Stimulated activated CD8-positive, alpha-beta memory T cell treated with anti-CD3 and anti-CD28 coated beads, Interleukin-15, amount 100 ng/mL, for 24 hours (primary cell): ENCODE measurements around the gene HAS3.

ENCODE experiments used
- DNase-seq: peaks from one replicate; pipeline ENCODE4 v3.0.0-alpha.2; 2020; ENCODE audit warnings: low read depth

Gene HAS3

DNA sequence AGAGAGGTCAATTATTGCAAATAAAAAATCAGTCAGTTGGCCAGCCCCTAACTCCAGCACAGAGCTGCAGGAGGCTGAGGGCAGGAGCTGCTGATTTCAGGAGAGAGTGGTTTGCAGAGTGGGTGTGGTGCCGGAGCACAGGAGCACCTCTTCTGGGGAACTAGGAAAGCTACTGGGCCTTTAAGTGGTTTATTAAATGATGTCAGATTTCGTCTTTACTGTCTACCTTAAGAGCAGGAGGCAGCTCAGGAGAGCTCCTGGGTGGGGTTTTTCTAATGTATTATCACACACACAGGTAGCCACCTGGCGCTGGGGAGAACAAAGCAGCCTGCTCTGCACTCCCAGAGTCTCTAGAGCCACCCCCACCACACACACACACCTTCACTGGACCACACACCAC lies 11.5 kb upstream of the HAS3 start:
- DNase-seq = no peak

DNA sequence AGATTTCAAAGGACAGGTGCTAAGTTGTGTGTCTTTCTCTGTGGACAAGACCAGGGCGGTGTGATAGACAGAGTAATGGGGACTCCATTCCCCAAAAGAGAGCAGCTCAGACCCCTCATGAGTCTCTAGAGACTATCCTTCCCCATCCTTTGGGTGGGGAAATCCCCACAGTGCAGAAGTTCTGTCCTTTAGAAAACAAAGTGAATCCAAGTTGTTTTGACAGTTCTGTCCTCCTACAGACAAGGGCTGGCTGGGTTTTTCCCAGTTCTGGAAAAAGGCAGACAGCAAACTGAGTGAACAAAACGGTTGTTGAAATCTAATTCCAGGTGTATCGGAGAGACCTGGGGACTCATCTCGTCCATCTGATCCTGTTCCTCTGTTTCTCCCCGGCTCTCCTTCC lies 11.0 kb upstream of the HAS3 start:
- no peak for DNase-seq

DNA sequence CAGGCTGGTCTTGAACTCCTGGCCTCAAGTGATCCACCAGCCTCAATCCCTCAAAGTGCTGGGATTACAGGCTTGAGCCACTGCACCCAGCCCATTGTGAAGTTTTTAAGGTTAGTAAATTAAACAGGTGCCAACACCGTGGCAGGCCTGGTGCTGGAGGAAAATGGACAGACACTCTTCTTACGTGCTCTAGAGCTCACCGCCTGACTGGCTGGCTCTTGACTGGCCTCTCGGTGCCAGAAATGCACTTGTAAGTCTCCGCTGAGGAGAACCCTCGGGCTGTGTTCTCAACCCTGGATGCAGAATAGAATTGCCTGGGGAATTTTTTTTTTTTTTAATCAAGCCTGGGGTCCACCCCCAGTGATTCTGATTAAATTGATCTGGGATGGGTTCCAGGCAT lies 10.3 kb upstream of the HAS3 start:
- no peak for DNase-seq

DNA sequence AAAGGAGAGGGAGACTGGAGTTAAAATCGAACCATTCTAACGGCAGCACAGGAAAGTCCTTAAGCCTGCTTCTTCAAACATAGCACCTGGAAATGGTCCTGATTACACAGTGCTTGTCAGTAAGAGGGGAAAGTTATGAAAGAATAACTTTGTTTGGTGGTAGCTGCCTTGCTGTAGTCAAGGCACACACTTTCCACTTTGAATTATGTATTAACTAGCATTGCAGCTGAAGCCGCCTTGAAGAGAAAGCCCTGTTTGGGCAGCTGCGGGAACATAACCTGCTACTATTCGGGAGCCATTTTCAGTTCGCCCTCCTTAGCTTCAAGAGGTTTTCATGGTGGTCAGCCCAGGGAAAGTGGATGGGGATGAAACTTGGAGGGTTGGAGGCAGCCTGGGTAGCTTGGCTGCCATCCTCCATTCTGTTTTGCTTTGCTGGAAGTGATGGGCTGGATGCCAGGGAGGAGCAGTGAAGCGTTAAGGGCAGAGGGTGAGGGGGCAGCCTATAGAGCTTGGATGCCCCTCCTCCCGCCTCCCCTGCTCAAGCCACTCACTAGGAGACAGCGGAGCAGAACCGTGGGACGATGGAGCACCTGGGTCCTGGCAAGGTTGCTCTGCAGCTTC lies 5.3 kb upstream of the HAS3 start:
- no peak for DNase-seq

DNA sequence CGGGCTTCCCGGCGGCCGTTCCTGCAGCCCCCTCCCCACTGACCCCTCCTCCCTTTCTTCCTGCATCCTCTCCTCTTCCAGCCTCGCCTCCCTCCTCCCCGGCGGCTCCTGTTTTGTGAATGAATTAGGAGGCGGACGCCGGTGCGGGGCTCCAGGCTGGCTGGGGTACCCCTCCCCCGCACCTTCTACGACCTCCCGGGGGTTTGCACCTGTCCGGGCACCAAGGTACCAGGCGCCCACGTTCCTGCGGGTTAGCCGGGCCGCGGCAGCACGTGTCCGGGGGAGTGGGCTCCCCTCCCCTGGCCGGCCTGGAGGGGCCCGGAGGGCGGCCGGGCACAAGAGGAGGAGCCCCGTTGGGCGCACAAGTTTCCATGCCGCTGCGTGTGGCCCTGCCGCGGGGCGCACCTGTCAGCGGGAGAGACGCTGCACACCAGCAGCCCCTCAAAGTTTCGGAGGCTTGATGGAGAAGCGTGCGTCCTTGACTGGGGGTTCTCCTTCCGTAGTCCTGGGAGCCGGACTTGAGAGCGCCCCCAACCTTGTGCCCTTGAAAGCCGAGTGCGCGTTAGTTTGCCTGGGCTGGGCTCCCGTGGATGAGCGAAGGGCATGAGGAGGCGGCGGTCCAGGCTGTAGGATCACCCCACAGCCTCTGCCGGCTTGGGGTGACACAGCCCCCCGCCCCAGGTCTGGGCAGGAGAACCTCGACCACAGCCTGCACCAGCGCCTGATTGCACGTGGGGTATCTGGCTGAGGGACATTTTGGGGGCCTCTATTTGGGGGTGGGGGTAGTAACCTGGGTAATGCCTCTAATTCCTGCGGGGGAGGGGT lies 1.2 kb downstream of the HAS3 start:
- DNase-seq = no peak

- no peak for DNase-seq
Observed at GRCh38 chr16:69107316-69107962, 2.0 kb downstream of the HAS3 start.

GRCh38 chr16:69108064-69108904 lies 2.8 kb downstream of the HAS3 start:
- DNase-seq = no peak

GRCh38 chr16:69108905-69109252 lies 3.4 kb downstream of the HAS3 start:
- no peak for DNase-seq

GRCh38 chr16:69109486-69110270 lies 4.2 kb downstream of the HAS3 start:
- no peak for DNase-seq

GRCh38 chr16:69110406-69110805 lies 5.0 kb downstream of the HAS3 start:
- DNase-seq = no peak

DNA sequence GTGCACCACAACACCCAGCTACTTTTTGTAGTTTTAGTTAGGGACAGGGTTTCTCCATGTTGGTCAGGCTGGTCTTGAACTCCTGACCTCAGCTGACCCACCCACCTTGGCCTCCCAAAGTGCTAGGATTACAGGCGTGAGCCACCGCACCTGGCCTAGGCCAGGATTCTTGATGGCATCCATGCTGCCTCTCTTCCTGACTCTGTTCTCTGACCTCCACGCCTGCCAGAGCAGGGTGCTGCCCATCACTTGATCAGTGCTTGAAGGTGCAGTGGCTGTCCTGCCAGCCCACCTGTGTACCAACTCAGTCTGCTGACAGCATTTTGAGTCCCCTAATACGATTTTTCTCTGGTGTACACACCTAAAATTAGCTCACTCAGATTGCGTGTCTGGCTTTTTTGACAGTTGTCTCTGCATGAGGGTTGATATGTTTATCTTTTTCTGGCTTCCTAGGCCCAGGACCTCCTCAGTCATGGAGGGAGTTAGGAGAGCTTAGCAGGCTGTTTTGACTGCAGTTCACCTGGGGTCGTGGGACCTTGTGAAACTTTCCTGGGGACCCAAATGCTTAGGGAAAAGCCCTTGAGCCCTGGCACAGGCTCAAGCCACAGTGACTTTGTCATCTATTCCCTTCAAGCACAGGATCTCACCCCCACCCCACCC lies 5.9 kb downstream of the HAS3 start:
- DNase-seq = no peak

DNA sequence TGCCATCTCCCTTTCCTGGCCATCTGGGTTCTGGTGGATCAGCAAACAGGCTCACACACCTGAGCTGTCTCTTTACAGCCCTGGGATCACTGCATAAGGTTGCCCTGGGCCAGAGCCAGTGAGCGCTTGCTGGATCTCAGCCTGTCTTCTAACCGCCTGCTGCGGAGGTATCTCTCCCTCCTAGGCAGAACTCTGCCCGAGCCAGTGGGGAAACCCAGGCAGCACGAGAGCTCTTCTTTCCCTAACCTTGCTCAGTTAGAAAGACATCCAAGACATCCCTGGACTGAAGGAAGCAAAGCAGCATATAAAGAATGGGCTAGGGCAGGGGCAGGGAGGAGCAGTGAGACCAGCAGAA lies 6.4 kb downstream of the HAS3 start:
- no peak for DNase-seq

GRCh38 chr16:69112285-69113129 lies 7.1 kb downstream of the HAS3 start:
- DNase-seq = peak; percentile 26

DNA sequence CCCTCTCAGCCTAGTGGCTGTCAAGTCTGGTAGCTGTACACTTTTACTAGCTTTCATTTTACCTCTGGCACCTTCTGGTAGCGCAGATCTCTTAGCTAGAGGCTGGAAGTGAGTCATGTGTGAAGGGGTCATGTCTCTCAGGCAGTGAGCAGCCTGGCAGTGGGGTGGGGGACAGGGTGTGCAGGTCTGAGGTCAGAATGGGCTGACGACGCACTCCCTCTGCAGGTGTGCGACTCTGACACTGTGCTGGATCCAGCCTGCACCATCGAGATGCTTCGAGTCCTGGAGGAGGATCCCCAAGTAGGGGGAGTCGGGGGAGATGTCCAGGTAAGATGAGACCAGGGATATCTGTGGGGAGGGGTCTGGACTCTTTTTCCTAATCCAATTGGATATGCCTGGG lies 7.8 kb downstream of the HAS3 start:
- DNase-seq = no peak

- DNase-seq = no peak
Observed at GRCh38 chr16:69114346-69114975, 9.0 kb downstream of the HAS3 start.

DNA sequence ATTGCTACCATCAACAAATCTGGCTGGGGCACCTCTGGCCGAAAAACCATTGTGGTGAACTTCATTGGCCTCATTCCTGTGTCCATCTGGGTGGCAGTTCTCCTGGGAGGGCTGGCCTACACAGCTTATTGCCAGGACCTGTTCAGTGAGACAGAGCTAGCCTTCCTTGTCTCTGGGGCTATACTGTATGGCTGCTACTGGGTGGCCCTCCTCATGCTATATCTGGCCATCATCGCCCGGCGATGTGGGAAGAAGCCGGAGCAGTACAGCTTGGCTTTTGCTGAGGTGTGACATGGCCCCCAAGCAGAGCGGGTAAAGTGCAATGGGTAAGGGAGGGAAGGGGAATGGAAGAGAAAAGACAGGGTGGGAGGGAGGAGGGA lies 9.5 kb downstream of the HAS3 start:
- DNase-seq = no peak

GRCh38 chr16:69115361-69115760 lies 9.9 kb downstream of the HAS3 start:
- DNase-seq = no peak

DNA sequence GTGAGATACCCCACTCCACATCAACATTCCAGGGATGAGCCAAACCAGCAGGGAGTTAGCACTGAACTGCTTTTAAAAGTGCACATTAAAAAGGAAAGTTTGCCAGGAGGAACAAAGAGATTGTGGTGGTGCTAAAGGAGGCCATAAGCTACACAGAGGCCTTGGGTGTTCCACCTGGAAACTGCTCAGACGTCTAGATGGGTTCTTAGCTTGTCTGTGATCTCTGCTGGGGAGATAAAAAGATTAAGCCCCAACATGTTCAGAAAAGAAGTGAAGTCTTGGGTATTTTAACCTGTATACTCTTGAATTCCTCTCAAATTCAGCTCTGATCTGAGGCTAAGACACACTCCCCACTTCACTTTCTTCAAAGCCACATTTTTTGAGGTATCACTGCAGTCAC lies 10.4 kb downstream of the HAS3 start:
- DNase-seq = no peak

DNA sequence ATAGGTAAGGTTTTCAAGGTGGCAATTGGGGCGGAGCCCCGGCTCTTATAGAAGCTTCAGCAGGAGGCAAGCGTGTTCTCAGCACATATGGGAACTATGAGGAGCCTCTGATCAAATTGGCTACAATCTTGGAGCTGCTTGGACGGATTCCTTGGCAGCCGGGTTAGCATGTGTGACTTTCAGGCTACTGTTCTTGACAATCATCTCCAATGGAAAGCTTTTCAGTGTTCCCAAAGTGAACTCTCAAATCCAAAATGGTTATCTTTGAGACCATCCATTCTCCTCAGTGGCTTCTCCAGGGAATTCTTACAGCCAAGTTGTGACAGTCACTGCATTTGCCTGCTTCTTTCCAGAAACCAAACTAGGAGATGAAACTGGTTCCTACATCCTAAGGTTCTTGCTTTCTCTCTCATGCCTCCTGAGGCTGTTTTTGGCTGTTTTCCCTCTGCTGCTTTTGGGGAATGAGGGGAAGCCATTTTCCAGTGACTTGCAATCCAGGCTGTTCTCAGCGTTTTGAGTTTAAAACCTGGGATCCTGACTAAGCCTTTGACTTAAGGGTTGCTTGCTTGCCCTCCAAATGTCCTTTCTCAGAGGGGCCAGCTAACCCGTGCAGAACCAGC lies 10.9 kb downstream of the HAS3 start:
- no peak for DNase-seq
